Vagina (tissue), 2 donors: ENCODE data around the gene LDLRAD4. TPM values are rescaled to one million over a fixed set of nuclear protein-coding genes. Genes with fewer than 3 reads are reported as not detected.

Experiments used
- DNase-seq, 2 donors: peaks; one replicate each; pipeline ENCODE4 v3.0.0-alpha.2; 2017; ENCODE audit errors: extremely low spot score in 2 of 2
- H3K27ac ChIP-seq: fragments of 200-600 bp; sonication (generic); one replicate; pipeline ENCODE4 v1.5.1; 2019
- H3K27me3 ChIP-seq: fragments of 200-600 bp; sonication (generic); one replicate; pipeline ENCODE4 v1.5.1; 2019
- H3K36me3 ChIP-seq, 2 donors: fragments of 200-600 bp; sonication (generic); one replicate each; pipeline ENCODE4 v1.5.1; 2017 to 2019
- H3K4me1 ChIP-seq: fragments of 200-600 bp; sonication (generic); one replicate; pipeline ENCODE4 v1.5.1; 2019
- H3K4me3 ChIP-seq, 2 donors: fragments of 200-600 bp; sonication (generic); 1 replicate in 1 of 2; 2 replicates in 1 of 2; pipeline ENCODE4 v1.5.1; 2016 to 2019
- H3K9me3 ChIP-seq: fragments of 200-600 bp; sonication (generic); one replicate; pipeline ENCODE4 v1.5.1; 2019
- POLR2A ChIP-seq, 2 donors: fragments of 450-650 bp; IDR thresholded peaks; one replicate each; pipeline ENCODE4 v1.6.1; 2017; ENCODE audit warnings: antibody characterized with exemption in 2 of 2, mild to moderate bottlenecking in 2 of 2, moderate library complexity in 2 of 2
- POLR2AphosphoS5 ChIP-seq, 2 donors: sonication (generic); formaldehyde crosslinking; IDR thresholded peaks; one replicate each; pipeline ENCODE4 v1.9.0; 2017; ENCODE audit warnings: antibody characterized with exemption in 2 of 2, mild to moderate bottlenecking in 2 of 2, low read depth in 1 of 2; ENCODE audit not compliant: insufficient read depth in 1 of 2
- intact Hi-C: fragments of 100-400 bp; cut with DNase I; formaldehyde crosslinking; loops from one replicate; pipeline ENCODE4 v1.15.1; 2023
- total RNA-seq: library from RNA; depleted of rRNA; stranded (reverse); fragments of >200 nt; gene quantifications from one replicate; pipeline ENCODE4 v1.2.3, GENCODE V29; 2016
- TF ChIP-seq, protein P1 (sequence below), 3 experiments: fragments of 450-650 bp in 2 of 3; fragments of 200-600 bp in 1 of 3; sonication (generic) in 1 of 3; IDR thresholded peaks; one replicate each; pipeline ENCODE4 v1.5.1; 2017 to 2019; ENCODE audit warnings: antibody characterized with exemption in 3 of 3, mild to moderate bottlenecking in 2 of 3, moderate library complexity in 2 of 3

The LDLRAD4 gene
- total RNA-seq, 1 donor from 2014 or later = 24.3 TPM

DNA sequence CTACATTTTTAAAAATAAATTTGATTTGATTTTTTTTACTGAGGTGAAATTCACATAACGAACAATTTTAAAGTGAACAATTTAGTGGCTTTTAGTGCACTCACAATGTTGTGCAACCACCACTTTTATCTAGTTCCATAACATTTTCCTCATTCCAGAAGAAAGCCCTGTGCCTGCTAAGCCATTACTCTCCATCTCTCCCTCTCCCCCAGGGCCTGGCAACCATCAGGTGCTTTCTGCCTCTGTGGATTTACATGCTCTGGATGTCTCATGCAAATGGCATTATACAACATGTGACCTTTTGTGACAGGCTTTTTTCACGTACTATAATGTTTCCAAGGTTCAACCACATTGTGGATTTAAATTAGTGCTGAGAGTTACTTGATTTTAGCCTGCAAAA, 19.9 kb upstream of the LDLRAD4 start:
- intact Hi-C loops = no loop called here
- H3K27ac ChIP-seq = no peak overlapping the region
- TF ChIP-seq POLR2AphosphoS5 (IDR thresholded peaks at IDR 0.05; ENCODE audit: insufficient read depth in 1 of 2, low read depth in 1 of 2) (no peak), POLR2A (IDR thresholded peaks at IDR 0.05) (no peak)
- TF ChIP-seq, protein P1, sequence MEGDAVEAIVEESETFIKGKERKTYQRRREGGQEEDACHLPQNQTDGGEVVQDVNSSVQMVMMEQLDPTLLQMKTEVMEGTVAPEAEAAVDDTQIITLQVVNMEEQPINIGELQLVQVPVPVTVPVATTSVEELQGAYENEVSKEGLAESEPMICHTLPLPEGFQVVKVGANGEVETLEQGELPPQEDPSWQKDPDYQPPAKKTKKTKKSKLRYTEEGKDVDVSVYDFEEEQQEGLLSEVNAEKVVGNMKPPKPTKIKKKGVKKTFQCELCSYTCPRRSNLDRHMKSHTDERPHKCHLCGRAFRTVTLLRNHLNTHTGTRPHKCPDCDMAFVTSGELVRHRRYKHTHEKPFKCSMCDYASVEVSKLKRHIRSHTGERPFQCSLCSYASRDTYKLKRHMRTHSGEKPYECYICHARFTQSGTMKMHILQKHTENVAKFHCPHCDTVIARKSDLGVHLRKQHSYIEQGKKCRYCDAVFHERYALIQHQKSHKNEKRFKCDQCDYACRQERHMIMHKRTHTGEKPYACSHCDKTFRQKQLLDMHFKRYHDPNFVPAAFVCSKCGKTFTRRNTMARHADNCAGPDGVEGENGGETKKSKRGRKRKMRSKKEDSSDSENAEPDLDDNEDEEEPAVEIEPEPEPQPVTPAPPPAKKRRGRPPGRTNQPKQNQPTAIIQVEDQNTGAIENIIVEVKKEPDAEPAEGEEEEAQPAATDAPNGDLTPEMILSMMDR (IDR thresholded peaks at IDR 0.05) = no peak
- no peaks in the 10 kb centered on the region for H3K27me3 ChIP-seq
- H3K9me3 ChIP-seq = peaks cover 5% of the 10 kb centered on the region
- no peaks in the 10 kb centered on the region for H3K36me3 ChIP-seq
- H3K4me3 ChIP-seq = no peak overlapping the region
- no peaks in the 10 kb centered on the region for H3K4me1 ChIP-seq
- peak in 1 of 2 donors; percentile 37 for DNase-seq

DNA sequence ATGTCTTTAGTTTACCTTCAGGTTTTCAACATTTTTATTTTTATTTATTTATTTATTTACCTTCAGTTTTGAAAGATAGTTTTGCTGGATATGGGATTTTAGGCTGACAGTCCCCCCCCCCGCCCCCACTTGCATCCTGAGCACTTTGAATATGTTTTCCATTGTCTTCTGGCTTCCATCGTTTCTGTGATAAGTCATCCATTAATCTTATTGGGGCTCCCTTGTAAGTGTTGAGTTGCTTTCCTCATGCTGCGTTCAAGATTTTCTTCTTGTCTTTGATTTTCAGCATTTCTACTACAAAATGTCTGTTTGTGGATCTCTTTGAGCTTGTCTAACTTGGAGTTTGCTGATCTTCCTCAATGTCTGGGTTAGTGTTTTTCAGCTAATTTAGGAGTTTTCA, 19.4 kb upstream of the LDLRAD4 start:
- TF ChIP-seq POLR2A (IDR thresholded peaks at IDR 0.05) (no peak), POLR2AphosphoS5 (IDR thresholded peaks at IDR 0.05; ENCODE audit: insufficient read depth in 1 of 2, low read depth in 1 of 2) (no peak)
- TF ChIP-seq, protein P1 (IDR thresholded peaks at IDR 0.05) = no peak
- DNase-seq = no peak
- Histone ChIP-seq H3K27ac (no peak overlapping the region), H3K9me3 (peaks cover 3% of the 10 kb centered on the region), H3K4me3 (no peak overlapping the region), H3K4me1 (no peaks in the 10 kb centered on the region), H3K27me3 (no peaks in the 10 kb centered on the region), H3K36me3 (no peaks in the 10 kb centered on the region)
- intact Hi-C loops = no loop called here

DNA sequence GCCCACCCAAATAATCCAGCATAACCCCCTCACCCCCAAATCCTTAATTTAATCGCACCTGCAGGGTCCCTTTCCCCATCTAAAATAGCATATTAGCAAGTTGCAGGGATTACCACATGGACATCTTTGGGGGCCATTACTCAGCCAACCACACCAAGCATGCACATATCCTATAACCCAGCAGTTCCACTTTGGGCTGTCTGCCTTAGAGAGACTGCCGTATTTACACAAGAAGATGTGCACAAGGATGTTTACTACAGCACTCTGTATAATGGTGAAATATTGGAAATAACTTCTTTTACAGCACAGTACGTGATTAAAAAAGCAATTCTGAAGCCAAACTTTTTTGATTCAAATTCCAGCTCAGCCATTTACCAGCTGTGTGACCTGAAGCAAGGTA, 17.3 kb upstream of the LDLRAD4 start:
- Histone ChIP-seq H3K27ac (no peak overlapping the region), H3K36me3 (no peaks in the 10 kb centered on the region), H3K4me1 (no peaks in the 10 kb centered on the region), H3K4me3 (no peak overlapping the region), H3K27me3 (no peaks in the 10 kb centered on the region), H3K9me3 (no peaks in the 10 kb centered on the region)
- intact Hi-C loops = no loop called here
- TF ChIP-seq, protein P1 (IDR thresholded peaks at IDR 0.05) = no peak
- TF ChIP-seq POLR2A (IDR thresholded peaks at IDR 0.05) (no peak), POLR2AphosphoS5 (IDR thresholded peaks at IDR 0.05; ENCODE audit: insufficient read depth in 1 of 2, low read depth in 1 of 2) (no peak)
- DNase-seq = no peak

DNA sequence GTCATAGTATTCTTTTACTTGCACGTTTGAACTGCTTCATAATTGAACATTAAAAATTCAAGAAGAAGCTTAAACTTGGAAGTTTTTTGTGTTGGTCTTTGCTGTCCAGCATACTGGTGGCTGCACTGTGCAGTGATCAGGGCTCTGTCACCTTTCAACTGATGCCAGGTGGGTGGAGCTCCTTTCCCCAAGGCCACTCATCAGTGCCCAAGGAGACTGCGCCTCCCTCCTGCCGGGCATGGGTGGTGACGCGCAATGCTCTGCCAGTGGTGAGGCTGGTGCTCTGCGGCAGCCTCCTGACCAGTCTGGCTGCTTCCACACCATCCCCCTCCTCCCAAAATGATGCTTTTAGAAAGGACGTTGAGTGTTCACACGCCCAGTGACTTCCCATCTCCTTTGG, 16.0 kb upstream of the LDLRAD4 start:
- TF ChIP-seq POLR2A (IDR thresholded peaks at IDR 0.05) (no peak), POLR2AphosphoS5 (IDR thresholded peaks at IDR 0.05; ENCODE audit: insufficient read depth in 1 of 2, low read depth in 1 of 2) (no peak)
- TF ChIP-seq, protein P1 (IDR thresholded peaks at IDR 0.05) = no peak
- Histone ChIP-seq H3K4me1 (no peaks in the 10 kb centered on the region), H3K27me3 (no peaks in the 10 kb centered on the region), H3K9me3 (no peaks in the 10 kb centered on the region), H3K36me3 (no peaks in the 10 kb centered on the region), H3K27ac (no peak overlapping the region), H3K4me3 (no peak overlapping the region)
- intact Hi-C loops = no loop called here
- peak in 1 of 2 donors; percentile 19 for DNase-seq

DNA sequence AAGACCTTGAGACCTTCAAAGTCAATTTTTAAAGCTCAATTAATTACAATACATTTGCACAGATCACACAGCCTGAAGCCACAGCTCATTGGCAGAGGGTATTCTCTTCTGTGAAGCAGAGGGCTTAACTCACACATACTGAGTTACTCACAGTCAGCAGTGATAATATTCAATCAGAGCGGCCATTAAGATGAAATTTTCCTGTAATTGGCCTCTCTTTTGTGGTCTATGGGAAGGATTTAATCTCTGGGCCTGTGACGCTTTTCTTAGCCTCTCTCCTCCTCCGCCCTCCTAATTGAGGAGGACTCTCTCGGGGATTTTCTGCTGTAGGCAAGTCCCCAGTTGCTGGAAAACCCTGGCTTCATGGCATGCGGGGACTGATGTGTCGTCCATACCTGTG, 12.3 kb upstream of the LDLRAD4 start:
- Histone ChIP-seq H3K9me3 (no peaks in the 10 kb centered on the region), H3K27ac (no peak overlapping the region), H3K27me3 (no peaks in the 10 kb centered on the region), H3K36me3 (no peaks in the 10 kb centered on the region), H3K4me1 (no peaks in the 10 kb centered on the region), H3K4me3 (no peak overlapping the region)
- intact Hi-C loops = no loop called here
- DNase-seq = no peak
- TF ChIP-seq POLR2AphosphoS5 (IDR thresholded peaks at IDR 0.05; ENCODE audit: insufficient read depth in 1 of 2, low read depth in 1 of 2) = no peak
- TF ChIP-seq POLR2A (IDR thresholded peaks at IDR 0.05) = no peak
- TF ChIP-seq, protein P1 (IDR thresholded peaks at IDR 0.05) = no peak
